GM21390 (cell line): ENCODE results near the gene BBLN.

Experiments used
- ATAC-seq: cut with Tn5 transposase; IDR thresholded peaks from one replicate; pipeline ENCODE4 v1.9.1; 2021; ENCODE audit not compliant: unreplicated experiment

The BBLN gene

GRCh38 chr9:128211186-128211980 lies 51.3 kb downstream of the BBLN start:
- no peak for ATAC-seq

- no peak for ATAC-seq
These were observed 51.9 kb downstream of the BBLN start for GRCh38 chr9:128211981-128212281.
